ENCODE results near the gene MXD1.

DNA sequence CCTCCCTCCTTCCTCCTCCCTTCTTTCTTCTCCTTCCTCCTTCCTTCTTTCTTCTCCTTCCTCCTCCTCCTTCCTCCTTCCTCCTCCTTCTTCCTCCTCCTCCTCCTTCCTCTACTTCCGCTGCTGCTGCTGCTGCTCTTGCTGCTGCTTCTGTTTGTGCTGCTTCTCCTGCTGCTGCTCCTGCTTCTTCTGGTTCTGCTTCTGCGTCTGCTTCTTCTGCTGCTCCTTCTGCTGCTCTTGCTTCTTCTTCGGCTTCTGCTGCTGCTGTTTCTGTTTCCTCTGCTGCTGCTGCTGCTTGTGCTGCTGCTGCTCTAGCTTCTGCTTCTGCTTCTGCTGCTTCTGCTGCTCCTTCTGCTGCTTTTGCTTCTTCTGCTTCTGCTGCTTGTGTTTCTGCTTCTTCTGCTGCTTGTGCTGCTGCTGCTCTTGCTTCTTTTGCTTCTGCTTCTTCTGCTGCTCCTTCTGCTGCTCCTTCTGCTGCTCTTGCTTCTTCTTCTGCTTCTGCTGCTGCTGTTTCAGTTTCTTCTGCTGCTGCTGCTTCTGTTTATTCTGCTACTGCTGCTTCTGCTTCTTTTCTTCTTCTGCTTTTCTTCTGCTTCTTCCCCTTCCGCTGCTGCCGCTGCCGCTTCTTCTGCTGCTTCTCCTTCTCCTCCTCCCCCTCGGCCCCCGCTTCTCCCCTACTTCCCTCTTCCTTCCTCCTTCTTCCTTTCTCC is 12.5 kb upstream of the MXD1 start:
- TF ChIP-seq CTCF (conservative IDR thresholded peaks at IDR 0.05; ENCODE audit: low read depth in 2 of 2) (no peak), EZH2 (IDR thresholded peaks at IDR 0.05; ENCODE audit: low read depth, unreplicated experiment) (no peak), POLR2AphosphoS5 (IDR thresholded peaks at IDR 0.05; ENCODE audit: low read depth) (no peak), REST (IDR thresholded peaks at IDR 0.05; ENCODE audit: unreplicated experiment) (no peak), EZH2phosphoT487 (IDR thresholded peaks at IDR 0.05; ENCODE audit: unreplicated experiment) (no peak), ZNF331 (CRISPR knock-in tag; IDR thresholded peaks at IDR 0.05; ENCODE audit: low read depth) (no peak), ETS1 (IDR thresholded peaks at IDR 0.05) (no peak), CREB1 (CRISPR knock-in tag; IDR thresholded peaks at IDR 0.05; ENCODE audit: low read depth) (no peak), JUNB (IDR thresholded peaks at IDR 0.05; ENCODE audit: unreplicated experiment) (no peak), STAT1 (IDR thresholded peaks at IDR 0.05; ENCODE audit: unreplicated experiment) (no peak), ZNF114 (CRISPR knock-in tag; IDR thresholded peaks at IDR 0.05) (no peak), NANOG (IDR thresholded peaks at IDR 0.05; ENCODE audit: borderline replicate concordance) (no peak)

All from GM23338 (cell line).